ENCODE measurements around the gene RALA. TPM values are rescaled to one million over a fixed set of nuclear protein-coding genes. Genes with fewer than 3 reads are reported as not detected.

Gene RALA
- total and polyA plus RNA-seq, 2 donors from 2014 or later, result 21.5 to 25.1 TPM

DNA sequence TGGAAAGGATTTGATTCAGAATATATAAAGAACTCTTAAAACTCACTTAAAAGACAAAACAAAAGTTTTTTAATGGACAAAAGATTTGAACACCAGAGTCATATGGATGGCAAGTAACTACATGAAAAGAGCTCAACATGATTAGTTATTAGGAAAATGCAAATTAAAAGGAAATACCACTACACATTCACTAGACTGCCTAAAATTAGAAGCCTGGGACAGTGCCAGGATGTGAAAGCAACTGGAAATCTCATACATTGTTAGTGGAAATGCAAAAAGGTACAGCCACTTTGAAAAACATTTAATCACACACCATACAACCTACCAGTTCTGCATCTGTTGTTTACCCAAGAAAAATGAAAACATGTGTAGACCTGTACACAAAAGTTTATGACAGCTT, 48.8 kb downstream of the RALA start:
- Histone ChIP-seq H3K9me3 (ENCODE audit: control insufficient read depth in 2 of 3, insufficient read depth in 1 of 3, low read length in 3 of 3) (no peaks in the 10 kb centered on the region), H3K27ac (ENCODE audit: low read depth in 2 of 2, low read length in 2 of 2) (no peak overlapping the region), H3K27me3 (ENCODE audit: control insufficient read depth, insufficient read depth, low read length) (no peaks in the 10 kb centered on the region), H3K36me3 (ENCODE audit: control insufficient read depth in 2 of 3, insufficient read depth in 3 of 3, low read length in 3 of 3) (no peaks in the 10 kb centered on the region), H3K4me1 (ENCODE audit: control insufficient read depth in 2 of 3, insufficient read depth in 2 of 3, low read depth in 1 of 3, low read length in 3 of 3) (no peaks in the 10 kb centered on the region), H3K9ac (ENCODE audit: low read length in 3 of 3) (no peak overlapping the region), H3K4me3 (ENCODE audit: low read length in 3 of 3) (no peak overlapping the region)
- DNase-seq, result peak in 1 of 5 donors; percentile 47
- TF ChIP-seq, protein P1, sequence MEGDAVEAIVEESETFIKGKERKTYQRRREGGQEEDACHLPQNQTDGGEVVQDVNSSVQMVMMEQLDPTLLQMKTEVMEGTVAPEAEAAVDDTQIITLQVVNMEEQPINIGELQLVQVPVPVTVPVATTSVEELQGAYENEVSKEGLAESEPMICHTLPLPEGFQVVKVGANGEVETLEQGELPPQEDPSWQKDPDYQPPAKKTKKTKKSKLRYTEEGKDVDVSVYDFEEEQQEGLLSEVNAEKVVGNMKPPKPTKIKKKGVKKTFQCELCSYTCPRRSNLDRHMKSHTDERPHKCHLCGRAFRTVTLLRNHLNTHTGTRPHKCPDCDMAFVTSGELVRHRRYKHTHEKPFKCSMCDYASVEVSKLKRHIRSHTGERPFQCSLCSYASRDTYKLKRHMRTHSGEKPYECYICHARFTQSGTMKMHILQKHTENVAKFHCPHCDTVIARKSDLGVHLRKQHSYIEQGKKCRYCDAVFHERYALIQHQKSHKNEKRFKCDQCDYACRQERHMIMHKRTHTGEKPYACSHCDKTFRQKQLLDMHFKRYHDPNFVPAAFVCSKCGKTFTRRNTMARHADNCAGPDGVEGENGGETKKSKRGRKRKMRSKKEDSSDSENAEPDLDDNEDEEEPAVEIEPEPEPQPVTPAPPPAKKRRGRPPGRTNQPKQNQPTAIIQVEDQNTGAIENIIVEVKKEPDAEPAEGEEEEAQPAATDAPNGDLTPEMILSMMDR (IDR thresholded peaks at IDR 0.05; ENCODE audit: borderline replicate concordance, extremely low read depth, insufficient read depth), result no peak
- FAIRE-seq, result no peak
- intact Hi-C loops (cut with DNase I), result no loop called here

- no peak for FAIRE-seq
- intact Hi-C loops (cut with DNase I), result no loop called here
- no peaks in the 10 kb centered on the region for H3K4me1 ChIP-seq (ENCODE audit: control insufficient read depth in 2 of 3, insufficient read depth in 2 of 3, low read depth in 1 of 3, low read length in 3 of 3)
- no peak overlapping the region for H3K4me3 ChIP-seq (ENCODE audit: low read length in 3 of 3)
- no peaks in the 10 kb centered on the region for H3K36me3 ChIP-seq (ENCODE audit: control insufficient read depth in 2 of 3, insufficient read depth in 3 of 3, low read length in 3 of 3)
- H3K9me3 ChIP-seq (ENCODE audit: control insufficient read depth in 2 of 3, insufficient read depth in 1 of 3, low read length in 3 of 3), result no peaks in the 10 kb centered on the region
- TF ChIP-seq, protein P1 (IDR thresholded peaks at IDR 0.05; ENCODE audit: borderline replicate concordance, extremely low read depth, insufficient read depth), result no peak
- no peaks in the 10 kb centered on the region for H3K27me3 ChIP-seq (ENCODE audit: control insufficient read depth, insufficient read depth, low read length)
- DNase-seq, result no peak
- H3K9ac ChIP-seq (ENCODE audit: low read length in 3 of 3), result no peak overlapping the region
- H3K27ac ChIP-seq (ENCODE audit: low read depth in 2 of 2, low read length in 2 of 2), result no peak overlapping the region
These were observed 50.5 kb downstream of the RALA start for GRCh38 chr7:39673868-39674267.

GRCh38 chr7:39674406-39674805, 51.0 kb downstream of the RALA start:
- no peaks in the 10 kb centered on the region for H3K4me1 ChIP-seq (ENCODE audit: control insufficient read depth in 2 of 3, insufficient read depth in 2 of 3, low read depth in 1 of 3, low read length in 3 of 3)
- no peaks in the 10 kb centered on the region for H3K9me3 ChIP-seq (ENCODE audit: control insufficient read depth in 2 of 3, insufficient read depth in 1 of 3, low read length in 3 of 3)
- H3K9ac ChIP-seq (ENCODE audit: low read length in 3 of 3), result no peak overlapping the region
- TF ChIP-seq, protein P1 (IDR thresholded peaks at IDR 0.05; ENCODE audit: borderline replicate concordance, extremely low read depth, insufficient read depth), result no peak
- FAIRE-seq (no peak), DNase-seq (no peak)
- H3K27ac ChIP-seq (ENCODE audit: low read depth in 2 of 2, low read length in 2 of 2), result no peak overlapping the region
- intact Hi-C loops (cut with DNase I), result no loop called here
- H3K27me3 ChIP-seq (ENCODE audit: control insufficient read depth, insufficient read depth, low read length), result no peaks in the 10 kb centered on the region
- H3K36me3 ChIP-seq (ENCODE audit: control insufficient read depth in 2 of 3, insufficient read depth in 3 of 3, low read length in 3 of 3), result no peaks in the 10 kb centered on the region
- no peak overlapping the region for H3K4me3 ChIP-seq (ENCODE audit: low read length in 3 of 3)

DNA sequence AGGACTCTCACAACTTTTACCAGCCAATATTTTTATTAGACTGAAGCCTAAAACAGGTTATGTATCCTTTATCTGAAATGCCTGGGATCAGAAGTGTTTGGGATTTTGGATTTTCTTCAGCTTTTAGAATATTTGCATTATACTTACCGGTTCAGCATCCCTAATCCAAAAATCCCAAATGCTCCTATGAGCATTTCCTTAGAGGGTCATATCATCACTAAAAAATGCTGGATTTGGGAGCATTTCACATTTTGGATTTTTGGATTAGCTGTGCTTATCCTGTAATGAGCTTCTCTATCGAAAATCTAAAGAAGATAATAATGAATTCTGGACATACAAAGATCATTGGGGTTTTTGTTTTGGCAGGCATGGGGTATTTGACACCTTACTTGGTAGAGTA, 53.0 kb downstream of the RALA start:
- peaks cover 0 to 6% (median 0%) of the 10 kb centered on the region in 3 donors for H3K4me1 ChIP-seq (ENCODE audit: control insufficient read depth in 2 of 3, insufficient read depth in 2 of 3, low read depth in 1 of 3, low read length in 3 of 3)
- H3K9me3 ChIP-seq (ENCODE audit: control insufficient read depth in 2 of 3, insufficient read depth in 1 of 3, low read length in 3 of 3), result no peaks in the 10 kb centered on the region
- no peak overlapping the region for H3K9ac ChIP-seq (ENCODE audit: low read length in 3 of 3)
- TF ChIP-seq, protein P1 (IDR thresholded peaks at IDR 0.05; ENCODE audit: borderline replicate concordance, extremely low read depth, insufficient read depth), result no peak
- H3K27me3 ChIP-seq (ENCODE audit: control insufficient read depth, insufficient read depth, low read length), result no peaks in the 10 kb centered on the region
- no peak overlapping the region for H3K27ac ChIP-seq (ENCODE audit: low read depth in 2 of 2, low read length in 2 of 2)
- H3K4me3 ChIP-seq (ENCODE audit: low read length in 3 of 3), result no peak overlapping the region
- H3K36me3 ChIP-seq (ENCODE audit: control insufficient read depth in 2 of 3, insufficient read depth in 3 of 3, low read length in 3 of 3), result no peaks in the 10 kb centered on the region
- FAIRE-seq (no peak), DNase-seq (no peak)
- intact Hi-C loops (cut with DNase I), result no loop called here
